Endothelial cell of umbilical vein (primary cell): ENCODE data around the gene ABCC11. TPM values are rescaled to one million over a fixed set of nuclear protein-coding genes. Genes with fewer than 3 reads are reported as not detected.

Source experiments
- BruUV-seq: library from RNA; stranded (reverse); fragments of 400-500 nt; replicated peaks from 2 replicates; lab custom pipeline; 2021; lab: Mats Ljungman, UMichigan
- CTCF ChIA-PET: fragments of 300-600, 350-600 bp; sonication (Branson Sonifier 250); formaldehyde crosslinking; loops from one replicate; lab custom pipeline; 2021; ENCODE audit warnings: antibody characterized with exemption, inconsistent platforms; lab: Charles Lee
- POLR2A ChIA-PET: fragments of 300-600, 350-600 bp; sonication (Branson Sonifier 250); formaldehyde crosslinking; loops from one replicate; lab custom pipeline; 2021; ENCODE audit warnings: antibody characterized with exemption, inconsistent platforms; lab: Charles Lee
- DNase-seq: peaks from one replicate; pipeline ENCODE4 v3.0.0-alpha.2; 2011; ENCODE audit warnings: low read depth, low spot score
- FAIRE-seq: peaks from 2 replicates; lab custom pipeline; 2011; peaks lifted over from hg19 to GRCh38; lab: Jason Lieb, UNC
- H2AFZ ChIP-seq: 2 replicates; pipeline ENCODE4 v1.6.0; 2012; ENCODE audit warnings: low read depth, low read length, control low read depth, inconsistent platforms
- H3K27ac ChIP-seq: 2 replicates; pipeline ENCODE4 v1.5.1; 2011; ENCODE audit warnings: low read depth, mild to moderate bottlenecking, control low read depth, low read length, moderate library complexity; ENCODE audit not compliant: insufficient read depth
- H3K27me3 ChIP-seq, 2 experiments: 2 replicates each; pipeline versions ENCODE4 v1.6.0 to v1.6.1; 2011; ENCODE audit warnings: low read length in 2 of 2, mixed read lengths in 1 of 2; ENCODE audit not compliant: control insufficient read depth in 2 of 2, insufficient read depth in 2 of 2
- H3K36me3 ChIP-seq, 2 experiments: 2 replicates in 1 of 2; 3 replicates in 1 of 2; pipeline ENCODE4 v1.5.1; 2011; ENCODE audit warnings: low read length in 2 of 2, mild to moderate bottlenecking in 1 of 2, moderate library complexity in 1 of 2; ENCODE audit not compliant: control insufficient read depth in 2 of 2, insufficient read depth in 2 of 2; ENCODE audit errors: extremely low read depth in 1 of 2
- H3K4me1 ChIP-seq: 3 replicates; pipeline ENCODE4 v1.5.1; 2011; ENCODE audit warnings: mild to moderate bottlenecking, low read length; ENCODE audit not compliant: control insufficient read depth, insufficient read depth; ENCODE audit errors: extremely low read depth
- H3K4me2 ChIP-seq: 2 replicates; pipeline ENCODE4 v1.6.1; 2011; ENCODE audit warnings: low read length, control low read depth, mixed read lengths; ENCODE audit not compliant: insufficient read depth
- H3K4me3 ChIP-seq, 3 experiments: fragments of 200-600 bp in 1 of 3; sonication (generic), shearing (Covaris generic) in 1 of 3; replicated peaks in 1 of 3; 2 replicates each; pipeline ENCODE4 v1.5.1; 2011 to 2016; ENCODE audit warnings: control low read depth in 3 of 3, low read length in 3 of 3, mild to moderate bottlenecking in 2 of 3, inconsistent platforms in 1 of 3, low read depth in 1 of 3, moderate library complexity in 1 of 3; ENCODE audit not compliant: insufficient read depth in 1 of 3
- H3K79me2 ChIP-seq: 2 replicates; pipeline ENCODE4 v1.6.0; 2012; ENCODE audit warnings: low read length, inconsistent platforms; ENCODE audit not compliant: control insufficient read depth, insufficient read depth
- H3K9ac ChIP-seq: replicated peaks from 2 replicates; pipeline ENCODE3; 2011; ENCODE audit warnings: low read length, control low read depth; ENCODE audit not compliant: insufficient read depth; ENCODE audit errors: extremely low read depth
- H3K9me1 ChIP-seq: replicated peaks from 3 replicates; pipeline ENCODE4 v1.6.0; 2011; ENCODE audit warnings: mild to moderate bottlenecking, low read length; ENCODE audit not compliant: control insufficient read depth, insufficient read depth; ENCODE audit errors: extremely low read depth
- H3K9me3 ChIP-seq: replicated peaks from 2 replicates; pipeline ENCODE4 v1.5.1; 2012; ENCODE audit warnings: low read length, inconsistent platforms; ENCODE audit not compliant: control insufficient read depth, insufficient read depth
- H4K20me1 ChIP-seq: replicated peaks from 2 replicates; pipeline ENCODE3; 2011; ENCODE audit warnings: mild to moderate bottlenecking, low read length; ENCODE audit not compliant: control insufficient read depth, insufficient read depth; ENCODE audit errors: extremely low read depth
- CTCF ChIP-seq, 2 donors: IDR thresholded peaks; 1 replicate in 1 of 2; 2 replicates in 1 of 2; pipeline ENCODE4 v1.5.1; 2011; ENCODE audit warnings: low read length in 2 of 2, mild to moderate bottlenecking in 2 of 2, moderate library complexity in 2 of 2, control low read depth in 1 of 2, inconsistent platforms in 1 of 2, low read depth in 1 of 2; ENCODE audit not compliant: insufficient read depth in 1 of 2; ENCODE audit errors: extremely low read depth in 1 of 2
- EZH2 ChIP-seq: IDR thresholded peaks from 2 replicates; pipeline ENCODE4 v1.6.1; 2012; ENCODE audit warnings: borderline replicate concordance, low read depth, mild to moderate bottlenecking, moderate library complexity, low read length, inconsistent platforms; ENCODE audit not compliant: severe bottlenecking
- FOS ChIP-seq: IDR thresholded peaks from 2 replicates; pipeline ENCODE4 v1.6.1; 2011; ENCODE audit warnings: mild to moderate bottlenecking, low read length, moderate library complexity, borderline replicate concordance; ENCODE audit not compliant: insufficient read depth
- GATA2 ChIP-seq: IDR thresholded peaks from 2 replicates; pipeline ENCODE4 v1.7.0; 2011; ENCODE audit warnings: low read depth, mild to moderate bottlenecking, moderate library complexity, mixed read lengths, low read length; ENCODE audit not compliant: insufficient read length, insufficient read depth
- JUN ChIP-seq: IDR thresholded peaks from 2 replicates; pipeline ENCODE4 v1.6.1; 2011; ENCODE audit warnings: borderline replicate concordance, low read depth; ENCODE audit not compliant: insufficient read length, insufficient read depth
- MAX ChIP-seq: IDR thresholded peaks from 2 replicates; pipeline ENCODE4 v1.6.1; 2011; ENCODE audit not compliant: insufficient read depth, insufficient read length
- MYC ChIP-seq: IDR thresholded peaks from one replicate; pipeline ENCODE4 v1.6.1; 2011; ENCODE audit warnings: mild to moderate bottlenecking, low read depth, low read length
- POLR2A ChIP-seq: IDR thresholded peaks from 2 replicates; pipeline ENCODE4 v1.6.1; 2012; ENCODE audit warnings: low read depth, mild to moderate bottlenecking, control low read depth, low read length
- POLR2AphosphoS5 ChIP-seq: IDR thresholded peaks from 2 replicates; pipeline ENCODE4 v1.6.1; 2012; ENCODE audit warnings: low read depth, mild to moderate bottlenecking, control low read depth, low read length, moderate library complexity; ENCODE audit not compliant: insufficient read depth
- dilution Hi-C: fragments of 300-500 bp; cut with MboI; formaldehyde crosslinking; loops from one replicate; pipeline ENCODE4 v1.15.0; 2019; ENCODE audit warnings: low sequenced_read_pairs; ENCODE audit not compliant: extremely low pct_ligation_motif_present
- intact Hi-C: fragments of 100-400 bp; cut with micrococcal nuclease; formaldehyde crosslinking; loops from one replicate; pipeline ENCODE4 v1.10.0; 2022
- polyA plus RNA-seq, 4 experiments: library from polyadenylated mRNA; depleted of rRNA in 3 of 4; stranded (reverse) in 3 of 4; unstranded in 1 of 4; fragments of >200 nt; gene quantifications; 2 replicates each; pipeline versions ENCODE4 v1.2.1 to v1.2.3, GENCODE V29; 2011 to 2012; ENCODE audit warnings: missing spikeins in 1 of 4
- total RNA-seq: library from RNA; stranded (reverse); gene quantifications from 2 replicates; pipeline ENCODE4 v1.2.3, GENCODE V29; 2021

Gene ABCC11
- total and polyA plus RNA-seq, 2 donors (not counting 3 experiments of a cell fraction or from before 2014, with no cell fraction given), result 0.08 TPM; not detected in 1

GRCh38 chr16:48184681-48185080, 62.7 kb downstream of the ABCC11 start:
- ChIA-PET POLR2A (no interaction called here), CTCF (interaction anchor here (4.7 kb wide), 1 partner anchor 20 kb away, joined by 19 read pairs; no protein-coding TSS in a partner anchor)
- H3K4me2 ChIP-seq, result no peak overlapping the region
- TF ChIP-seq FOS (no peak), JUN (no peak), MYC (no peak), CTCF (IDR thresholded peaks at IDR 0.05; ENCODE audit: extremely low read depth in 1 of 2, insufficient read depth in 1 of 2, low read depth in 1 of 2, low read length in 2 of 2) (no peak), POLR2AphosphoS5 (no peak), GATA2 (no peak), EZH2 (no peak), MAX (no peak), POLR2A (no peak)
- H3K27ac ChIP-seq, result no peak overlapping the region
- no peak overlapping the region for H2AFZ ChIP-seq
- H3K36me3 ChIP-seq, result no peaks in the 10 kb centered on the region
- H3K79me2 ChIP-seq, result no peaks in the 10 kb centered on the region
- H3K9ac ChIP-seq, result no peak overlapping the region
- no peak overlapping the region for H3K4me3 ChIP-seq
- DNase-seq (no peak), FAIRE-seq (no peak)
- no peaks in the 10 kb centered on the region for H3K9me3 ChIP-seq
- H3K9me1 ChIP-seq, result no peaks in the 10 kb centered on the region
- H4K20me1 ChIP-seq, result no peaks in the 10 kb centered on the region
- no peaks in the 10 kb centered on the region for H3K4me1 ChIP-seq
- dilution Hi-C loops, result no loop called here
- intact Hi-C loops, result no loop called here
- BruUV-seq, result no TSS peak
- peaks cover 0 to 4% of the 10 kb centered on the region in 2 experiments for H3K27me3 ChIP-seq
